ENCODE results near the gene LRRC59.
A peak's percentile ranks its signal among the peaks of the same experiment; 100 is the strongest.

The LRRC59 gene

DNA sequence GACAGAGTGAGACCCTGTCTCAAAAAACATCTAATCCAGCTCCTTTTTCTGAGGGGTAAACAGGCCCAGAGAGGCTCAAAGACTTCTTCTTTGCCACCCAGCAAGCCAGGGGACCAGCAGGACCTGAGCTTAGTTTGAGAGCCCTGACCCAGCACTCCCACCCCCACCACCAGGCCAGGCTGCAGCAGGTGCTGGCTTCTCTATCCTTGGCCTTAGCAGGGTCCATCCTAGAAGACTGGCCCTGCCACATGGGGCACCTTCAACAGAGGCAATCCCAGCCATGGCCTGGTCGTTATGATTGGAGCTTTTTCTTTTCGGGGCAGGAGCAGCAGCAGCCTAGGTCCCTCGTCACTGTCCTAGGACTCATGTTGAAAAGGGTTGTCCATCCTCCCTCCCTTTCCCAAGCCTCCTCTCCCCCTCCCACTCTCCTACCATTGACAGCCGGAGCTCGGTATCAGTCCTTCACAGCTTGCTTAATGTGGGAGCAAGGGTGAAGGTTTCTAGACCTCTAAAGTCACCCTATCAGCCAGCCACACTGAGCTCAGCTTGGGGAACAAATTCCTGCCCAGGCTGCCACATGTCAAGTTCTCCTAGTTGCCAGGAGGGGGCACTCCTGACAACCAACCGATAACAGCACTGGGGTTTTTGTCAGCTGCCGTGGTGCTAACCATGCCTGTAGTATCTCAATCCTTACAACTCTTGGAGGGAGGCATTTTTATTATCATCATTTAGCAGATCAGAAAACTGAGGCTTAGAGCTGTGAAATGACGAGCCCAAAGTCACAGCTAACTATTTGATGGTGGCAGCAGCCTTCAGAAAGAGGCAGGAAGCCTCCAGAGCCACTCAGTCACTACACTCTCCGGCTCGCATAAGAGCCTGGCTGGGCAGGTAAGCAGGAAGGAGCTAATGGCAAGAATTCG, 35.5 kb downstream of the LRRC59 start:
- peak; percentile 70 for DNase-seq (ENCODE audit: low spot score)

DNA sequence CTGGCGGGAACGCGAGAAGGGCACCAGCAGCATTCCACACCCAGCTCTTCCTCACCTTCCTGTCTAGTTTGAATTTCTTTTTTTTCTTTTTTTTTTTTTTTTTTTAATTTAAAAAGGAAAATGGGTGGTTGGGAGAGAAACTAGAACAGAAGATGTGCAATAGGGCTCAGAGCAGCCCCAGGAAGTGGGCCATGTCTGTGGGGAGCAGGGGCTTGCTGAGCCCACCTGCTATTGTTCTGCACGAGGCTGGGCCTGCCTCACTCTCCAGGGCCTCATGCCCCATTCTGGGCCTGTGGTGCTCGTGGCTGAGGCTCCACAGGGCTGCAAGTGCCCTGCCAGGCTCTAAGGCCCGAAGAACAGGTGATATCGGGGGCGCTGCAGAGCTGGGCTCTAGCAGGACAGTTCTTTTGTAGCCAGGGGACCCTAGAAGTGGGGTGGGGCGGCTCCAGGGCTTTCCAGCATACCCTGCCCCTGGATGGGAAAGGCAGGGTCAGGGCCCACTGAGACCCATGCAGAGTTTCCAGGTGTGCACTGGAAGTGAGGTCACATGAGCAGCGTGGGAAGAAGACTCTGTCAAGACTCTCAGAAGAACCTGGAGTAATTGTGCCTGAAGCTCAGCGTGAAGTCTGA, 36.7 kb downstream of the LRRC59 start:
- no peak for DNase-seq (ENCODE audit: low spot score)

DNA sequence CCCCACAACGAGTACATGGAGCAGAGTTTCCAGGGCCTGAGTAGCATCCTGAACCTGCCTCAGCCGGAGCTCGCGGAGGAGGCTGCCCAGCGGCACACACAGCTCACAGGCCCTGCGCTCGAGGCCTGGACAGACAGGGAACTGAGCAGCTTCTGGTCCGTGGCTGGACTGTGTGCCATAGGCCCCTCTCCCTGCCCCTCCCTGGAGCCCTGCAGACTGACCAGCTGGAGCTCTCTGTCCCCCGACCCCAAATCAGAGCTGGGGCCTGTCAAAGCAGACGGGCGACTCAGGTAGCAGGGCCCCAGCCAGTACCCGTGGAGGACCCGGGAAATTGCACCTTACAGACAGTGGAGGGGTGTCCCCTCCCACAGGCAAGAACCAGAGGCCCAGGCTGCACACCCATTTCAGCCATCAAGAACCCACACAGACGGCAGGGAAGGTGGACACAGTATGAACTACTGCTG, 37.3 kb downstream of the LRRC59 start:
- no peak for DNase-seq (ENCODE audit: low spot score)

DNA sequence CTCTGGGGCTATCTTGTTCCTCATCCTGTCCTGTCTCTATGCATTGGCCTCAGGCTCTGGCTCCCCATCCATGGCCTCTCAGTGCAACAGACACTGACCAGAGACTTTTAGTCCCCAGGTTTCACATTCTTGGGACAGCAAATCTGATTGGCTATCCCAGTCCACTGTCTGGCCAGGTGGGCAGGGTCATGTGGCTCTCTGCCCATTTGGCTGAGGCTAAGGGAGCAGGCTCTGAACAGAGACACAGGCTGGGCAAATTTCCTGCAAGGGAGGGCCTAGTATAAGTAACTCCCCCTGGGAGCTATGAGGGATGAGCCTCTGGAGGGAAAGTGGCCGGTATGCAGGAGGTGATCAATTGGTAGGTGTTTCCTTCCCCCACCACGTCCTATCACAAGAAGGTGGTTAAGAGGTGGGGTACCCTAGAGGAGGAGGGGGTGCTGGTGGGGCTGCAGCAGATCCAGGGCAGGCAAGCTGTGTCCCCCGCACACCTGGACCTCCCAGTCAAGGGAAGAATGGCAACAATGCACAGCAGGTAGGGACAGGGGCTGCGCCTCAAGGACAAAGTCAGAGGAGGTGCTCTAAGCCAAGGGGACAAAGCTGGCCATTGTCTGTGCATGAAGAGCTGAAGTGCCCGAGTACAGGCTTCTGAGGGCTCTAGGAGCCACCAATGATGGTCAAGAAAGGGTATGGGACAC, 38.2 kb downstream of the LRRC59 start:
- no peak for DNase-seq (ENCODE audit: low spot score)

DNA sequence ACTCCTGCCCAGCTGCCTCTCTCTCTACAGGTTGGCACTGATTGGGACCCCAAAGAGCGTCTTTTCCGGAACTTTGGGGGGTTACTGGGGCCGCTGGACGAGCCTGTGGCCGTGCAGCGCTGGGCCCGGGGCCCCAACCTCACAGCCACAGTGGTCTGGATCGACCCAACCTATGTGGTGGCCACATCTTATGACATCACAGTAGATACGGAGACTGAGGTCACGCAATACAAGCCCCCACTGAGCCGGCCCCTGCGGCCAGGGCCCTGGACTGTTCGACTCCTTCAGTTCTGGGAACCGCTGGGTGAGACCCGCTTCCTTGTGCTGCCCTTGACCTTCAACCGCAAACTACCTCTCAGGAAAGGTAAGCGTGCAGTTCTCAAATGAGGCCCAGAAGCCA, 39.1 kb downstream of the LRRC59 start:
- no peak for DNase-seq (ENCODE audit: low spot score)

DNA sequence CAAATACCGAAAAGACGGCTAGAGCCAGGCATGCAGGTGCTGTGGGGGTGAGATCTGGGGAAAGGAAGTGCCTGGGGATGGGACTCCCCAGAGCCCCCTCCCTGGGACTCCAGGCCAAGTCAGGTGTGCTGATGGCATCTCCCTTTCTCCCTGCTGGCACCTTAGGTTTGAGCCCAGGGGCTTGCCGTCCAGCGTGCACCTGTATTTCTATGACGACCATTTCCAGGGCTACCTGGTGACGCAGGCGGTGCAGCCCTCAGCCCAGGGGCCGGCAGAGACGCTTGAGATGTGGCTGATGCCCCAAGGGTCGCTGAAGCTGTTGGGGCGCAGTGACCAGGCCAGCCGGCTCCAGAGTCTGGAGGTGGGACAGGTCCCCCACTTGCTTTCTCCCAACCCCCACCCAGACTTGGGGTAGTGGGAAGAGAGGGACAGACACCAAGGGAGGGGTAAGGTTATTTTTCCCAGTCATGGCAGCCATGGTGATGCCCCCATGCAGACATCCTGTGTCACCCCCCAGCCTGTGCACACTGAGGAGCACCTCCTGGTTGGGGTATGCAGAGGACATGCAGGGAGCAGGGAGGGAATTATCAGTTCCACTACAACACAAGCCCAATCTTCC, 40.3 kb downstream of the LRRC59 start:
- no peak for DNase-seq (ENCODE audit: low spot score)

DNA sequence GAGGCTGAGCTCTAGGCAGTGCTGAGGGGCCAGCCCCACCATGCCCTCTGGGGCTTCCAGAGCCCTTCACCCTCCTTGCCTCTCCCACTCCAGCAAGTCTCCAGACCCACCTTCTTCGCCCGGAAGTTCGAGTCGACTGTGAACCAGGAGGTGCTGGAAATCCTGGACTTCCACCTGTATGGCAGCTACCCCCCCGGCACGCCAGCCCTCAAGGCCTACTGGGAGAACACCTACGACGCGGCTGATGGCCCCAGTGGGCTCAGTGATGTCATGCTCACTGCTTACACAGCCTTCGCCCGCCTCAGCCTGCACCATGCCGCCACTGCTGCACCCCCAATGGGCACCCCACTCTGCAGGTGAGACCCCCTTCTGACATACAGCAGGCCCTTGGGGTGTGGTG, 40.9 kb downstream of the LRRC59 start:
- no peak for DNase-seq (ENCODE audit: low spot score)

DNA sequence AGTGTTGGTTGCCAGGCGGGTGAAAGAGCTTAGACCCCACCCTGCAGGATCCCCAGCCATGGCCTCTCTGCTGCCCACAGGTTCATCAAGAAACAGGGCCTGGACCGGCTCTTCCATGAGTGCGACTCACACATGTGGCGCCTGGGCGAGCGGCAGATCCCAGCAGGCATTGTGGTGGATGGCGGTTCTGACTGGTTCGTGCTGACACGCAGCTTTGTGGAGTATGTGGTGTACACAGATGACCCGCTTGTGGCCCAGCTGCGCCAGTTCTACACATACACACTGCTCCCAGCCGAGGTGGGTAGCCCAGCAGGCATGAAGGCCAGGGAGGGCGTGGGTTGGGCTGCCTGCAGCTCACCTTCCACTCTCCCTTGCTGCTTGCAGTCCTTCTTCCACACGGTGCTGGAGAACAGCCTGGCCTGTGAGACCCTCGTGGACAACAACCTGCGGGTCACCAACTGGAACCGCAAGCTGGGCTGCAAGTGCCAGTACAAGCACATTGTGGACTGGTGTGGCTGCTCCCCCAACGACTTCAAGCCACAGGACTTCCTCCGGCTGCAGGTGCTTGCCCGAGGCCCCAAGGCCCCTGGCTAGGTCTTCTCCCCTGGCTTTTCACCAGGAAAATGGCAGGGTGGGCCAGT, 41.5 kb downstream of the LRRC59 start:
- no peak for DNase-seq (ENCODE audit: low spot score)

DNA sequence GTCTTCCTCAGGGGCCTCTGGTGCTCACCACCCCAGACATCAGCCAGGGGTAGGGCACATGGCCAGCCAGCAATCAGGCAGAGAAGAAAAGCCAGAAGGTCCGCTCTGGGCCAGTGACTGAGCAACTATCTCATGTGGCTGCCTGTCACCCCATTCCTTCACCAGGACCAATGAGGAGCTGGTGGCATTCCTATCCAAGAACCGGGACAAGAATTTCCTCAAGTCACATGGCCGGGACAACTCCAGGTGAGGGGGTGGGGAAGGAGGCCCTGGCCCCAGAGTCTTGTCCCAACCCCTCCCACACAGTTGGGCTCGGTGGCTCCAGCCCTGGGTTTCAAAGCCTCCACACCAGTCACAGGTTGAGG, 42.0 kb downstream of the LRRC59 start:
- DNase-seq (ENCODE audit: low spot score) = no peak

DNA sequence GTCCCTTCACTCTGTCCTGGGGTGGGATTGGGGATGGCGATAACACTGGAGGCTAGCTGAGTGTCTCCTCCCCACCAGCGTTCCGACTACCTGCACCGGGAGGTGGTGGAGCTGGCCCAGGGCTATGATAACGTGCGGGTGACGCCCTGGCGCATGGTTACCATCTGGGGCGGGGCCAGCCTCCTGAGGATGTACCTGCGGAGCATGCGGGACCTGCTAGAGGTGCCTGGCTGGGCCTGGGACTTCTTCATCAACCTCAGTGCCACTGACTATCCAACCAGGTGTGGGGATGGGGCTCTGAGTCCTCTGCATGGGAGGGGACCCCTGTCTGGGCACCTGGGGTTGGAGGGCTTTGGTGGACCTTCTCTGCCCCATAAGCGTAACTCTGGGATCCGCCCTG, 42.5 kb downstream of the LRRC59 start:
- no peak for DNase-seq (ENCODE audit: low spot score)

DNA sequence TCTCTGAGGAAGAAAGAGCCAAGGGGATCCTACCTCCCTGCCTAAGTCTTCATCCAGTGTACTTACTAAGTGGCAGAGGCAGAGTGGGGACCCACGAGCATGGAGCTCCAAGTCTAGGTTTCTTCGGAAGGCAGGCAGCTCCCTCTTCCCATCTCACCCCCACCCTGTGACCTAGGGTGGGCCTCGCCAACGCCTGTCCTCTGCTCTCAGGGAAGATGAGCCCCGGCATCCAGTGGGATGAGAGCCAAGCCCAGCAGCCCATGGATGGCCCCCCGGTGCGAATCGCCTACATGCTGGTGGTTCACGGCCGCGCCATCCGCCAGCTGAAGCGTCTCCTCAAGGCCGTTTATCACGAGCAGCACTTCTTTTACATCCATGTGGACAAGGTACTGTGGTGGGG, 43.1 kb downstream of the LRRC59 start:
- DNase-seq (ENCODE audit: low spot score) = no peak

DNA sequence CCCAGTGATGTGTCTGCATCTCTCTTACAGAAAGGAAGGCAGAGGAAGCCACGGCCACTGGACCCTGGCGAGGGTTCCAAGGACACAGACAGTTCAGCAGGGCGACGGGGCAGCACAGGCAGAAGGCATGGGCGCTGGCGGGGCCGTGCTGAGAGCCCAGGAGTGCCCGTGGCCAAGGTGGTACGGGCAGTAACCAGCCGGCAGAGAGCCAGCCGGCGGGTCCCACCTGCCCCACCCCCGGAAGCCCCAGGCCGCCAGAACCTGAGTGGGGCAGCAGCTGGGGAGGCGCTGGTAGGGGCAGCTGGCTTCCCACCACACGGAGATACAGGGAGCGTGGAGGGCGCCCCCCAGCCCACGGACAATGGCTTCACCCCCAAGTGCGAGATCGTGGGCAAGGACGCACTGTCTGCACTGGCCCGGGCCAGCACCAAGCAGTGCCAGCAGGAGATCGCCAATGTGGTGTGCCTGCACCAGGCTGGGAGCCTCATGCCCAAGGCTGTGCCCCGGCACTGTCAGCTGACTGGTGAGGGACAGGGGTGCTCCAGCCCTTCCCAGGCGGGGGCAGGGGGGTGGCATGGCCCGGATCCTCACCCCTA, 43.6 kb downstream of the LRRC59 start:
- DNase-seq (ENCODE audit: low spot score) = no peak

DNA sequence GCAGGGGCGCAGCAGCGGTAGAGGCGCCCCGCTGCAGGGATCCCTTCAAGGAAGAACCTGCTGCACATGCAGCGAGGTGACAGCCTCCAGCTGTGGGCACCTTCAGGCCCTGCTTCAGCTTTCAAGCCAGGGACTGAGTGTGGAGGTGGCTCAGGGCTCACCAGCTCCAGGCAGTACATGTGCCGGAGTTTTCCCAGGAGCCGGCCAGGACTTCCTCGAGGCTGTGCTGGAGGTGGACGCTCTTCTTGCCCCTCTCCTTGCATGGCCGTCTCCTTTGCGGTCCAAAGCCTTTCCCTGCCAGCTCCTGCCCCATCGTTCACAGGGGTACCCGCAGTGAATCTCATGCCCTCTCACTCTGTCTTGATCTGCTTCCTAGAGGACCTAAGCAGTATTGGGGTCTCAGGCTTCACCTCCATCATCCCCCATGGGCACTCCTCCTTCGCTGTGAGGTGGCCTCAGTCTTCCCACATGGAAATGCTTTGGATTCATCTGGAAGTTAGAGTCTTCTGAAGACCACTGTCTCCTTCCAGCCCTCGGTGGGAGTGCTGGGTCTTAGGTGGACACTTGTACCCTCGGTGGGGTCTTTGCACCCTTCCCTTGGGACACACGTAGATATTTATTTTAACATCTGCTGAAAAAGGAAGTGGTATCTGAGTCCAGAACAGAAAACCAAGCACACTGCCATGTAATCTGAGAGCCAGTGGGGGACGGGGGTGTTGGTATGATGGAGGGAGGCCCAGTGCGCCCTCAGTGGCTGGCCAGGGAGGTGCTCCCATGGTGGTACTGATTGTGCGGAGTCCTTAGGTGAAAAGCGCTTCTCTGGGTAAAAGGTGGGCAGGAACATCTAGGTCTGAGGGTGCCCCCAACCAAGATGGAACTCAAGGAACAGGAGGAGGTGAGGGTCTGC, 44.4 kb downstream of the LRRC59 start:
- no peak for DNase-seq (ENCODE audit: low spot score)

DNA sequence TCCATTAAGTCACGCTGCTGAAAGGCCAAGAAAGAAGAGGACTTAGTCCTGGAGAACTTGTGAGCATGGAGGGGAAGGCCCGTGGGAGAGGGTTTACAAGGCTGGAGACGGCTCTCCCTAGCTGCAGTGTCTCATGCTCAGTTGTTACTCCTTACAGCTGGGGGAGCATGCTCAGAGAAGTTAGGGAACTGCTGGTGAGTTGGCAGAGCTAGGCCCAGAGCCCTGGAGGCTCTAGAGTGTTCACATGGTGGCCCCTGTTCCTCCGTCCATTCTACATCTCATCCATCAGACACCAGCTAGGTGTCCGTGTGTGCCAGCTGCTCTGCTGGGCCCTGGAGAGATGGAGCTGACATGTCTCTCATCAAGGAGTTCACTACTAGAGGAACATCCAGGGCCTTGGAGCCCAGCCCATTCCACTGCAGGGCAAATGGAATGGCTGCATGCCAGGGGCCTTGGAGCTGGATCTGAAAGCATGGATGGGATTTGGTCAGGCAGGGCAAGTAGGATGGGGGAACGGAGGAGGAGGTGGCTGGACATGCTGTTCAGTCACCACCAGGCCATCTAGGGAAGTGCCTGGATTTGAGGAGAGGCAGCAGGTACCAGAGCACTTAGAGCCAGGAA, 45.1 kb downstream of the LRRC59 start:
- DNase-seq (ENCODE audit: low spot score) = no peak

DNA sequence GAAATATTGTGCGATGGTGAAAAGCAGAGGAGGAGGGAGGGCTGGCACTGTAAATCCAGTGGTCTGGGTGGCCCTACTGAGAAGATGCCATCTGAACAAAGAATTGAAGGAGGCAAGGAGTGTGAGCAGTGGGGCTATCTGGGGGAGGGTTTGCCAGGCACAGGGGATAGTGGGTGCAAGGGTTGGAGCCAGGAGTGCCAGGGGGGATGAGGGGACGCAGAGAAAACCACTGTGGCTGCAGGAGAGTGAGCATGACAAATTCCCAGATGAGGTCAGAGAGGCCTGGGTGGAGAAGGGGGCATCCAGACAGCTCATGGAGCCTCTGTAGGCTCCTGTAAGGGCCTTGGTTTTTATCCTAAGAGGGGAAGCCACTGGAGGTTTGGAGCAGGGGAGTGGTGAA, 46.6 kb downstream of the LRRC59 start:
- no peak for DNase-seq (ENCODE audit: low spot score)

DNA sequence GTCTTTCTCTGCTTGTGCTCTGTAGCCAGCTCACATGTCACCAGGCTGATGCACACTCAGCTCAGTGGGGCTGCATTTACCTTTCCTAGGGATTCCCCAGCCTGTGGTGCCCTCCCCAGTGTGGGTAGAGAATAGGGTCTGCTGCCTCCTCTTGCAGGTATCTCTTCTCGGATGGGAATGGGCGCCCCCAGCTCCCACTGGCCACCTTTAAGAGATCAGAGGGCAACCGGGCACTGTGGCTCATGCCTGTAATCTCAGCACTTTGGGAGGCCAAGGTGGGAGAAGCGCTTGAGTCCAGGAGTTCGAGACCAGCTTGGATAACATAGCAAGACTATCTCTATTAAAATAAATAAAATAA, 48.1 kb downstream of the LRRC59 start:
- DNase-seq (ENCODE audit: low spot score) = no peak

DNA sequence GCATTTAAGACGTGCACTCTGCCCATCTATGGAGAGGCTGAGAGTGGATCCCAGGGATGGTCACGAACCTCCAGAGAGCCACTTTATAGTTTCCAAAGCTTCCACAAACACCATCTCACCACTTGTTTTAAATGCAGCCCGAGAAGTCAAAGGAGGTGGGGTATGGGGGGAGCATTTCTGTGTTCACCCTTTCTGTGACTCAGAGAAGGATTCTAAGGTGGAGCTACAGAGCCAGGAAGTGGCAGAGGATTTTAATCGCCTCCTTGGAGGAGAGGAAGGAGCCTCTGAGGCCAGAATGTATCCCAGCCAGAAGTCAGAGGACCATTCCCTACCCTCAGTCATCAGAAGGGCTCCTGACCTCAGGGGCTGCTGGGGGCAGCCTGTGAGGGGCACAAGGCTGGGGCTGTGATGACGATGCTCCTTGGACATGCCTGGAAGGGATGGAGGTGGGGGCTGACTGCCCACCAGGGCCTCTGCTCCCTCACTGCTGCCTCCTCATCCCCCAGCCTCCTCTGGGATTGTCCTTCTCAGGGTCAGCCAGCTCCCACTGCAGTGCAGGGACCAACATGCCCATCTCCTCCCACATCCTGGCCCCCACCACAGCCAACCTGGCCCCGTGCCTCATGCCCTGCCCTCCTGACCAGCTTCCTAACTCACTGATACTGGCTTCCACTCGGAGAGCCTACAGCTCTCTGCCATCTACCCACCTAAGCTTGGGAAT, 48.6 kb downstream of the LRRC59 start:
- DNase-seq (ENCODE audit: low spot score) = peak; percentile 62

DNA sequence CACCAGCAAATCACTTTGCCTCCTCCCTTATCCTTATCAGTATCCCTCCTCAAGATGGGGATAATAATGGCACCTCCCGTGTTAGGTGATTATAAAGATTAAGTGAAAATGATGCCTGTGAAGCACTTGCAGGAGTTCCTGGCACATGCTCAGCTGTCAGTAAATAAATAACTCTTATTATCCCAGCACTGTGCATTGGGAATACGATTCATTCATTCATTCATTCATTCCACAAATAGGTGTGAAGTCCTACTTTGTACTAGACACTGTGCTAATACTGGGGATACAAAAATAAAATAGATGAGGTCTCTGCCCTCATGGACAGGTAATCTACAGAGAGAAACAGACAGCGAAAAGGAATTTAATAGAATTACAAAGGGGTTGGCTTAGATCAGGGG, 49.4 kb downstream of the LRRC59 start:
- DNase-seq (ENCODE audit: low spot score) = no peak

DNA sequence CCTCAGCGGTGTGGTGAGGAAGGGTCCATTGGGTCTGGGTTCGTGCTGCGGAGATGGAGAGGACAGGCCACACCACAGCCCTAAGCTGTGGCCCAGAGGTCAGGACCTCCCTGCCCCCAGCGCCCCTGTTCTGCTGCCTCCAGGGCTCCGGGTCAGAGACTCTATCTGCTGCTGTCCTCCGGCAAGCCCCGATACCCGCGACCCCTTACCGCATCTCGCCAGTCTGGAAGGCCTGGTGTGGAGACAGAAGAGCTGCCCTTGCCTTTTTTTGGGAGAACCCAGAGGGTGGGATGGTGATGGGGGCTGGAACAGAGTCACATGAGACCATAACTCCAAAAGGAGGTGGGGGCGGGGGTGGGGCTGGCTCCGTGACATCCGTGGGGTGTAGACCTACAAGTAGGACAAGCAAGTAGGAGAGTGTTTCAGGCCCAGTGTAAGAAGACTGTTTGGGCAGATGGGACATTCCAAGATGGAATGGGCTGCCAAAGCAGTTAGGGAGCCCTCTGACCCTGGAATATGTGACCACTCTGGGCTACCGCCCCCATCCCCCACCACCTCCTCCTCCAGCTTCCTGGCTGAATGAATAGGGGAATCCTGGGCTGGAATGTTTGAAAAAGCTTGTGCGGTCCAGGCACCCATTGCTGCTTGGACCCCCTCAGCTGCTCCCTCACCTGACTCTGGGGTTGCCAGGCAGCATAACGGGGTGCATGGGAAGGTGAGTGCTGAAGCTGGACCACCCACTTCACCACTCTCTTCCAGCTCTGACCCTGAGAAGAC, 50.0 kb downstream of the LRRC59 start:
- no peak for DNase-seq (ENCODE audit: low spot score)

Data from kidney tubule cell (primary cell).